Activated naive CD8-positive, alpha-beta T cell treated with anti-CD3 and anti-CD28 coated beads, Interleukin-2, amount 50 U/mL, for 24 hours (primary cell): ENCODE results near the gene RIC8B.

Source experiments
- ATAC-seq: fragments of 150-1000 bp; cut with Tn5 transposase; one replicate; pipeline ENCODE4 v1.10.0; 2021
- DNase-seq: peaks from one replicate; pipeline ENCODE4 v3.0.0; 2021
- H3K27ac Mint-ChIP-seq: one replicate; pipeline ENCODE4 v1.8.0; 2021; ENCODE audit warnings: mild to moderate bottlenecking, mixed read lengths
- H3K27me3 Mint-ChIP-seq: one replicate; pipeline ENCODE4 v1.8.0; 2021; ENCODE audit warnings: mixed read lengths
- H3K36me3 Mint-ChIP-seq: one replicate; pipeline ENCODE4 v1.8.0; 2021; ENCODE audit warnings: low read depth, mixed read lengths
- H3K4me1 Mint-ChIP-seq: one replicate; pipeline ENCODE4 v1.8.0; 2021; ENCODE audit warnings: mixed read lengths
- H3K4me3 Mint-ChIP-seq: one replicate; pipeline ENCODE4 v1.8.0; 2021; ENCODE audit warnings: mild to moderate bottlenecking, moderate library complexity, mixed read lengths
- H3K9me3 Mint-ChIP-seq: one replicate; pipeline ENCODE4 v1.8.0; 2021; ENCODE audit warnings: mixed read lengths

The RIC8B gene

GRCh38 chr12:106926657-106927056 lies 152.2 kb downstream of the RIC8B start:
- Mint-ChIP-seq H3K4me1 (no peaks in the 10 kb centered on the region), H3K9me3 (peaks cover 5% of the 10 kb centered on the region), H3K36me3 (no peaks in the 10 kb centered on the region), H3K27me3 (peaks cover 36% of the 10 kb centered on the region), H3K27ac (no peak overlapping the region), H3K4me3 (no peak overlapping the region)
- DNase-seq (no peak), ATAC-seq (no peak)

GRCh38 chr12:106934277-106934676 lies 159.8 kb downstream of the RIC8B start:
- ATAC-seq, result no peak
- Mint-ChIP-seq H3K4me3 (no peak overlapping the region), H3K27me3 (peaks cover 26% of the 10 kb centered on the region), H3K4me1 (no peaks in the 10 kb centered on the region), H3K27ac (no peak overlapping the region), H3K9me3 (no peaks in the 10 kb centered on the region), H3K36me3 (no peaks in the 10 kb centered on the region)
- no peak for DNase-seq
